HG02970 (cell line): ENCODE measurements around the gene ERBB4.
"Not testable (repeated sequence)": the region's sequence is repeated elsewhere in the genome, so short reads cannot be mapped to it uniquely, and the experiment has no call there.

Experiments used
- ATAC-seq: cut with Tn5 transposase; IDR thresholded peaks from one replicate; pipeline ENCODE4 v1.9.1; 2021; ENCODE audit warnings: mild to moderate bottlenecking, moderate library complexity, moderate number of reproducible peaks; ENCODE audit not compliant: unreplicated experiment, low FRiP score

Gene ERBB4

GRCh38 chr2:211793690-211794089, 744.9 kb downstream of the ERBB4 start:
- ATAC-seq: no peak

GRCh38 chr2:211789982-211790381, 748.6 kb downstream of the ERBB4 start:
- no peak for ATAC-seq

- ATAC-seq: no peak
These were observed 771.9 kb downstream of the ERBB4 start for GRCh38 chr2:211766689-211767088.

- ATAC-seq: no peak
These were observed 776.1 kb downstream of the ERBB4 start for GRCh38 chr2:211762479-211762878.

GRCh38 chr2:211760103-211760502, 778.5 kb downstream of the ERBB4 start:
- ATAC-seq: no peak

- ATAC-seq: no peak
These were observed 782.3 kb downstream of the ERBB4 start for GRCh38 chr2:211756266-211756665.

- no peak for ATAC-seq
These were observed 783.4 kb downstream of the ERBB4 start for GRCh38 chr2:211755187-211755586.

GRCh38 chr2:211751848-211752247, 786.8 kb downstream of the ERBB4 start:
- no peak for ATAC-seq

GRCh38 chr2:211748339-211748738, 790.3 kb downstream of the ERBB4 start:
- no peak for ATAC-seq

GRCh38 chr2:211745295-211746097, 793.1 kb downstream of the ERBB4 start:
- ATAC-seq: peak; percentile 97

- no peak for ATAC-seq
These were observed 794.2 kb downstream of the ERBB4 start for GRCh38 chr2:211744379-211744778.

- no peak for ATAC-seq
These were observed 796.6 kb downstream of the ERBB4 start for GRCh38 chr2:211741966-211742365.

GRCh38 chr2:211737282-211737681, 801.3 kb downstream of the ERBB4 start:
- no peak for ATAC-seq

- no peak for ATAC-seq
These were observed 808.4 kb downstream of the ERBB4 start for GRCh38 chr2:211730215-211730614.

GRCh38 chr2:211729433-211729832, 809.2 kb downstream of the ERBB4 start:
- no peak for ATAC-seq

- no peak for ATAC-seq
These were observed 813.7 kb downstream of the ERBB4 start for GRCh38 chr2:211724933-211725332.

- ATAC-seq: no peak
These were observed 815.2 kb downstream of the ERBB4 start for GRCh38 chr2:211723398-211723797.

- ATAC-seq: no peak
These were observed 815.7 kb downstream of the ERBB4 start for GRCh38 chr2:211722928-211723327.

- ATAC-seq: not testable (repeated sequence)
These were observed 816.7 kb downstream of the ERBB4 start for GRCh38 chr2:211721874-211722273.

GRCh38 chr2:211709389-211709788, 829.2 kb downstream of the ERBB4 start:
- ATAC-seq: no peak

- no peak for ATAC-seq
These were observed 845.9 kb downstream of the ERBB4 start for GRCh38 chr2:211692689-211693088.

GRCh38 chr2:211690736-211691135, 847.9 kb downstream of the ERBB4 start:
- no peak for ATAC-seq
